Measurements from ENCODE around the gene FHL1.

FHL1 gene

GRCh38 chrX:136255541-136255940 lies 108.2 kb downstream of the FHL1 start:
- no peak for TF ChIP-seq CTCF (IDR thresholded peaks at IDR 0.05; ENCODE audit: low read depth, low read length)
- no peak for DNase-seq
- no peaks in the 10 kb centered on the region for H3K27me3 ChIP-seq
- no peak overlapping the region for H3K4me3 ChIP-seq (ENCODE audit: low read depth, low read length)
- H3K4me1 ChIP-seq, result no peaks in the 10 kb centered on the region
- H3K36me3 ChIP-seq, result no peaks in the 10 kb centered on the region
- no peaks in the 10 kb centered on the region for H3K9me3 ChIP-seq

GRCh38 chrX:136256026-136256425 lies 108.7 kb downstream of the FHL1 start:
- no peak for DNase-seq
- no peak for TF ChIP-seq CTCF (IDR thresholded peaks at IDR 0.05; ENCODE audit: low read depth, low read length)
- Histone ChIP-seq H3K36me3 (no peaks in the 10 kb centered on the region), H3K4me1 (no peaks in the 10 kb centered on the region), H3K27me3 (no peaks in the 10 kb centered on the region), H3K4me3 (ENCODE audit: low read depth, low read length) (no peak overlapping the region), H3K9me3 (no peaks in the 10 kb centered on the region)

GRCh38 chrX:136258951-136259350 lies 111.6 kb downstream of the FHL1 start:
- DNase-seq, result no peak
- TF ChIP-seq CTCF (IDR thresholded peaks at IDR 0.05; ENCODE audit: low read depth, low read length), result no peak
- Histone ChIP-seq H3K4me1 (no peaks in the 10 kb centered on the region), H3K36me3 (no peaks in the 10 kb centered on the region), H3K27me3 (no peaks in the 10 kb centered on the region), H3K4me3 (ENCODE audit: low read depth, low read length) (no peak overlapping the region), H3K9me3 (no peaks in the 10 kb centered on the region)

- no peak for TF ChIP-seq CTCF (IDR thresholded peaks at IDR 0.05; ENCODE audit: low read depth, low read length)
- no peak for DNase-seq
- no peaks in the 10 kb centered on the region for H3K27me3 ChIP-seq
- H3K4me1 ChIP-seq, result no peaks in the 10 kb centered on the region
- no peaks in the 10 kb centered on the region for H3K9me3 ChIP-seq
- no peaks in the 10 kb centered on the region for H3K36me3 ChIP-seq
- H3K4me3 ChIP-seq (ENCODE audit: low read depth, low read length), result no peak overlapping the region
These were observed 112.2 kb downstream of the FHL1 start for GRCh38 chrX:136259543-136259942.

GRCh38 chrX:136260776-136261175 lies 113.4 kb downstream of the FHL1 start:
- Histone ChIP-seq H3K27me3 (no peaks in the 10 kb centered on the region), H3K36me3 (no peaks in the 10 kb centered on the region), H3K4me1 (no peaks in the 10 kb centered on the region), H3K9me3 (no peaks in the 10 kb centered on the region), H3K4me3 (ENCODE audit: low read depth, low read length) (no peak overlapping the region)
- no peak for TF ChIP-seq CTCF (IDR thresholded peaks at IDR 0.05; ENCODE audit: low read depth, low read length)
- no peak for DNase-seq
